Hepatocyte (in vitro differentiated cells): ENCODE measurements around the gene SYN1. TPM values are rescaled to one million over a fixed set of nuclear protein-coding genes. Genes with fewer than 3 reads are reported as not detected.

ENCODE experiments used
- DNase-seq: peaks from one replicate; pipeline ENCODE4 v3.0.0-alpha.2; 2016; ENCODE audit warnings: low spot score
- H2AFZ ChIP-seq: fragments of 200-600 bp; sonication (generic); 2 replicates; pipeline ENCODE4 v1.6.0; 2016; ENCODE audit warnings: antibody characterized with exemption, mild to moderate bottlenecking
- H3K27ac ChIP-seq: fragments of 200-600 bp; sonication (generic); 2 replicates; pipeline ENCODE4 v1.5.1; 2016; ENCODE audit warnings: mild to moderate bottlenecking
- H3K27me3 ChIP-seq: fragments of 200-600 bp; sonication (generic); 2 replicates; pipeline ENCODE4 v1.6.1; 2016
- H3K36me3 ChIP-seq: fragments of 200-600 bp; sonication (generic); replicated peaks from 2 replicates; pipeline ENCODE4 v1.5.1; 2016; ENCODE audit warnings: low read depth; ENCODE audit not compliant: insufficient read depth
- H3K4me1 ChIP-seq: fragments of 200-600 bp; sonication (generic); 2 replicates; pipeline ENCODE4 v1.5.1; 2016; ENCODE audit warnings: mild to moderate bottlenecking, moderate library complexity; ENCODE audit not compliant: insufficient read depth
- H3K4me2 ChIP-seq: fragments of 200-600 bp; sonication (generic); 2 replicates; pipeline ENCODE4 v1.6.0; 2016
- H3K4me3 ChIP-seq: fragments of 200-600 bp; sonication (generic); 2 replicates; pipeline ENCODE4 v1.5.1; 2016; ENCODE audit warnings: mild to moderate bottlenecking
- H3K79me2 ChIP-seq: fragments of 200-600 bp; sonication (generic); 2 replicates; pipeline ENCODE4 v1.6.0; 2017; ENCODE audit warnings: mild to moderate bottlenecking
- H3K9me2 ChIP-seq: fragments of 200-600 bp; sonication (generic); replicated peaks from 2 replicates; pipeline ENCODE4 v1.6.0; 2017; ENCODE audit warnings: mild to moderate bottlenecking; ENCODE audit not compliant: insufficient read depth
- H3K9me3 ChIP-seq: fragments of 200-600 bp; sonication (generic); 2 replicates; pipeline ENCODE4 v1.5.1; 2016; ENCODE audit warnings: low read depth, mild to moderate bottlenecking
- H4K20me1 ChIP-seq: fragments of 200-600 bp; sonication (generic); 2 replicates; pipeline ENCODE4 v1.6.0; 2016; ENCODE audit warnings: mild to moderate bottlenecking; ENCODE audit not compliant: insufficient read depth, poor library complexity, severe bottlenecking
- EZH2 ChIP-seq: fragments of 200-600 bp; sonication (generic); IDR thresholded peaks from 2 replicates; pipeline ENCODE4 v1.6.1; 2016; ENCODE audit warnings: antibody characterized with exemption, mild to moderate bottlenecking, borderline replicate concordance
- EZH2phosphoT487 ChIP-seq: fragments of 200-600 bp; sonication (generic); IDR thresholded peaks from one replicate; pipeline ENCODE4 v1.6.1; 2018; ENCODE audit warnings: antibody characterized with exemption, mild to moderate bottlenecking, low read depth, moderate library complexity; ENCODE audit not compliant: unreplicated experiment, severe bottlenecking
- WGBS: methylation state at CpG from one replicate; pipeline ENCODE4 v1.1.6; 2016; ENCODE audit warnings: low lambda C conversion rate; ENCODE audit errors: missing lambda C conversion rate; 5-methylcytosine and 5-hydroxymethylcytosine counted together
- polyA plus RNA-seq: library from polyadenylated mRNA; unstranded; fragments of >200 nt; fragmentation: Nextera tagmentation; extraction: Ambion mirVana; gene quantifications from 2 replicates; pipeline ENCODE4 v1.2.1, GENCODE V29; 2016
- total RNA-seq: library from RNA; depleted of rRNA; stranded (reverse); fragments of >200 nt; gene quantifications from 2 replicates; pipeline ENCODE4 v1.2.3, GENCODE V29; 2014
- TF ChIP-seq, protein P1 (sequence below): fragments of 200-600 bp; sonication (generic); IDR thresholded peaks from 2 replicates; pipeline ENCODE4 v1.5.1; 2016; ENCODE audit warnings: antibody characterized with exemption, mild to moderate bottlenecking; ENCODE audit not compliant: poor library complexity

SYN1 gene
- total and polyA plus RNA-seq, 2 experiments from 2014 or later = 0.43 to 3.7 TPM

DNA sequence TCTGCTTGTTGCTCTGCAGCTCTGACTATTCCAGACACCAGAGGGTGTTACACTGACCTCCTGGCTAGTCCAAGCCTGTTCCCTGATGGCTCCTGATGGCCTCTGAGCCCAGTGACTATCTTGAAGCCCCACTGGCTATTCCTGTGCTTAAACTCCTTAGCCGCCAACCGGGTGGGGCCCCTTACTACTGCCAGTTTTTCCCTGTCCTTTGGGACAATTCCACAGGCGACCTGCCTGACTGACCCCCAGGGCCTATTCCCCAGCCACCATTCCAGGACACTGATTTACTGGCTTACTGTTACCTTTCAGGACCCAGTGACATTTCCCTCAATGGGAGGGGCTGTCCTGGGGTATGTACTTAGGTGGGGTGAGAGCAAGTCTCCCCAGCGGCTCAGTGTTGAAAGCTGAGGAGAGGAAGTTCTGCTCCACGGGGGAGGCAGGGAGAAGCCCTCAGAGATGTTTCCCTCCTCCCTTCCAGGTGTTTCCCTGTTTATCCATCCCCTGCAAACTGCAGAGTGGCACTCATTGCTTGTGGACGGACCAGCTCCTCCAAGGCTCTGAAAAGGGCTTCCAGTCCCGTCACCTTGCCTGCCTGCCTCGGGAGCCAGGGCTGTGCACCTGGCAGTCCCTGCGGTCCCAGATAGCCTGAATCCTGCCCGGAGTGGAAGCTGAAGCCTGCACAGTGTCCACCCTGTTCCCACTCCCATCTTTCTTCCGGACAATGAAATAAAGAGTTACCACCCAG, 33.4 kb downstream of the SYN1 start:
- Histone ChIP-seq H3K4me3 (no peak overlapping the region), H3K27ac (no peak overlapping the region), H3K4me1 (peaks cover 4% of the 10 kb centered on the region), H3K27me3 (no peaks in the 10 kb centered on the region), H2AFZ (no peak overlapping the region), H4K20me1 (no peaks in the 10 kb centered on the region), H3K4me2 (no peak overlapping the region), H3K9me2 (no peaks in the 10 kb centered on the region), H3K79me2 (peaks cover 2% of the 10 kb centered on the region), H3K9me3 (no peaks in the 10 kb centered on the region), H3K36me3 (no peaks in the 10 kb centered on the region)
- WGBS = 80% methylated on average over 10 of the region's 11 CpGs
- DNase-seq = no peak
- TF ChIP-seq, protein P1, sequence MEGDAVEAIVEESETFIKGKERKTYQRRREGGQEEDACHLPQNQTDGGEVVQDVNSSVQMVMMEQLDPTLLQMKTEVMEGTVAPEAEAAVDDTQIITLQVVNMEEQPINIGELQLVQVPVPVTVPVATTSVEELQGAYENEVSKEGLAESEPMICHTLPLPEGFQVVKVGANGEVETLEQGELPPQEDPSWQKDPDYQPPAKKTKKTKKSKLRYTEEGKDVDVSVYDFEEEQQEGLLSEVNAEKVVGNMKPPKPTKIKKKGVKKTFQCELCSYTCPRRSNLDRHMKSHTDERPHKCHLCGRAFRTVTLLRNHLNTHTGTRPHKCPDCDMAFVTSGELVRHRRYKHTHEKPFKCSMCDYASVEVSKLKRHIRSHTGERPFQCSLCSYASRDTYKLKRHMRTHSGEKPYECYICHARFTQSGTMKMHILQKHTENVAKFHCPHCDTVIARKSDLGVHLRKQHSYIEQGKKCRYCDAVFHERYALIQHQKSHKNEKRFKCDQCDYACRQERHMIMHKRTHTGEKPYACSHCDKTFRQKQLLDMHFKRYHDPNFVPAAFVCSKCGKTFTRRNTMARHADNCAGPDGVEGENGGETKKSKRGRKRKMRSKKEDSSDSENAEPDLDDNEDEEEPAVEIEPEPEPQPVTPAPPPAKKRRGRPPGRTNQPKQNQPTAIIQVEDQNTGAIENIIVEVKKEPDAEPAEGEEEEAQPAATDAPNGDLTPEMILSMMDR = no peak
- no peak for TF ChIP-seq EZH2phosphoT487
- no peak for TF ChIP-seq EZH2

DNA sequence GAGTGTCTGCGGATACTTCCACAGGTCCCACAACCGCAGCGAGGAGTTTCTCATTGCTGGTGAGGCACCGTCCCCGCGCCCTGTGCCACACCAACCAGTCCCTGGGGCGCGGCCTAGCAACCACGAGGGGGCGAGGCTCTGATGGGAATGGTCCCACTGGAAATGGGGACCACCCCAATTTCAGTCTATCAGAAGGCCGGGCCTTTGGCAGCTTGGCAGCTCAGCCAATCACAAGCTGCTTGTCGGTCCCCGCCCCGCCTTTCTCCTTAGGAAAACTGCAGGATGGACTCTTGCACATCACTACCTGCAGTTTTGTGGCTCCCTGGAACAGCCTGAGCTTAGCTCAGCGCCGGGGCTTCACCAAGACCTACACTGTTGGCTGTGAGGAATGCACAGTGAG, 34.4 kb downstream of the SYN1 start:
- no peak overlapping the region for H3K4me2 ChIP-seq
- 87% methylated on average over 16 of the region's 16 CpGs for WGBS
- H3K79me2 ChIP-seq = peaks cover 2% of the 10 kb centered on the region
- peaks cover 4% of the 10 kb centered on the region for H3K4me1 ChIP-seq
- no peak overlapping the region for H2AFZ ChIP-seq
- H3K4me3 ChIP-seq = no peak overlapping the region
- no peaks in the 10 kb centered on the region for H3K36me3 ChIP-seq
- TF ChIP-seq, protein P1 = no peak
- no peak for TF ChIP-seq EZH2phosphoT487
- TF ChIP-seq EZH2 = no peak
- no peak overlapping the region for H3K27ac ChIP-seq
- no peaks in the 10 kb centered on the region for H4K20me1 ChIP-seq
- DNase-seq = peak; percentile 3
- H3K9me2 ChIP-seq = no peaks in the 10 kb centered on the region
- H3K27me3 ChIP-seq = no peaks in the 10 kb centered on the region
- H3K9me3 ChIP-seq = no peaks in the 10 kb centered on the region

DNA sequence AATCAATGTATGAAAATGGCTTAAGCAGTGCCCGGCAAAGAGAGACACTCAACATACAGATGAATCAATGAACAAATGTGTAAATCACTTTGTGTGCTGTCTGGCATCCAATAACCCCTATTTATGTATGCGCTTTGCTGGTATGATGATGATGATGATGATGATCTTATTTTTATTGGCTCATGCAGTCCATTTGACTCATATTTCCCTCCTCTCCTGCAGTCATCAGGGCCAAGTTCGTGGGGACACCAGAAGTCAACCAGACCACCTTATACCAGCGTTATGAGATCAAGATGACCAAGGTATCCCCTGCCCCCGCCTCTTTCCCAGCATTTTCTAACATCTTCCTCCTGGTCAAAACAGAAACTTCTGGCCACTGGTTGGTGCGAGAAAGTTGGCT, 34.9 kb downstream of the SYN1 start:
- no peak for DNase-seq
- no peak overlapping the region for H3K4me3 ChIP-seq
- no peaks in the 10 kb centered on the region for H3K36me3 ChIP-seq
- H3K79me2 ChIP-seq = peaks cover 2% of the 10 kb centered on the region
- H4K20me1 ChIP-seq = no peaks in the 10 kb centered on the region
- WGBS = 77% methylated on average over 6 of the region's 6 CpGs
- peak overlapping the region; percentile 66 for H3K4me2 ChIP-seq
- H3K9me2 ChIP-seq = no peaks in the 10 kb centered on the region
- H3K27ac ChIP-seq = no peak overlapping the region
- H3K27me3 ChIP-seq = no peaks in the 10 kb centered on the region
- no peaks in the 10 kb centered on the region for H3K9me3 ChIP-seq
- H3K4me1 ChIP-seq = peaks cover 4% of the 10 kb centered on the region
- H2AFZ ChIP-seq = no peak overlapping the region
- TF ChIP-seq, protein P1 = no peak
- no peak for TF ChIP-seq EZH2phosphoT487
- no peak for TF ChIP-seq EZH2
